Body of pancreas (tissue), 4 donors: ENCODE results near the gene COMT. TPM values are rescaled to one million over a fixed set of nuclear protein-coding genes. Genes with fewer than 3 reads are reported as not detected.

Experiments used
- ATAC-seq: fragments of 150-250 bp; one replicate; pipeline ENCODE4 v1.9.1; 2016
- DNase-seq, 4 donors: peaks; one replicate each; pipeline ENCODE4 v3.0.0-alpha.2; 2019
- H3K27ac ChIP-seq, 4 donors: fragments of 200-600 bp; sonication (generic); 1 replicate in 3 of 4; 2 replicates in 1 of 4; pipeline versions ENCODE4 v1.5.1 to v1.6.1; 2016 to 2019; ENCODE audit warnings: mild to moderate bottlenecking in 1 of 4, mixed read lengths in 1 of 4, moderate library complexity in 1 of 4
- H3K27me3 ChIP-seq, 2 donors: fragments of 200-600 bp; sonication (generic); one replicate each; pipeline ENCODE4 v1.6.0; 2016; ENCODE audit warnings: mild to moderate bottlenecking in 1 of 2
- H3K36me3 ChIP-seq, 2 donors: fragments of 200-600 bp; sonication (generic); replicated peaks in 1 of 2; 2 replicates each; pipeline ENCODE4 v1.5.1; 2016; ENCODE audit warnings: low read depth in 2 of 2; ENCODE audit not compliant: insufficient read depth in 1 of 2
- H3K4me1 ChIP-seq: fragments of 200-600 bp; sonication (generic); one replicate; pipeline ENCODE4 v1.6.0; 2016
- H3K4me3 ChIP-seq, 2 donors: fragments of 200-600 bp; sonication (generic); 1 replicate in 1 of 2; 2 replicates in 1 of 2; pipeline ENCODE4 v1.5.1; 2016 to 2019
- H3K9me3 ChIP-seq, 3 donors: fragments of 200-600 bp; sonication (generic); 1 replicate in 2 of 3; 2 replicates in 1 of 3; pipeline ENCODE4 v1.5.1; 2016
- POLR2A ChIP-seq, 3 donors: fragments of 450-650 bp; IDR thresholded peaks; one replicate each; pipeline ENCODE4 v1.6.1; 2016; ENCODE audit warnings: antibody characterized with exemption in 3 of 3, mild to moderate bottlenecking in 2 of 3
- WGBS, 2 donors: methylation state at CpG; one replicate each; pipeline ENCODE4 v1.1.5; 2017; 5-methylcytosine and 5-hydroxymethylcytosine counted together
- intact Hi-C: fragments of 100-400 bp; cut with DNase I; formaldehyde crosslinking; loops from one replicate; pipeline ENCODE4 v1.15.1; 2023
- total RNA-seq, 2 donors: library from RNA; depleted of rRNA; stranded (reverse); fragments of >200 nt; gene quantifications; one replicate each; pipeline ENCODE4 v1.1.0, GENCODE V29; 2016
- TF ChIP-seq, protein P1 (sequence below), 7 experiments: fragments of 450-650 bp in 4 of 7; fragments of 200-600 bp in 3 of 7; sonication (generic) in 3 of 7; IDR thresholded peaks; one replicate each; pipeline ENCODE4 v1.5.1; 2016 to 2019; ENCODE audit warnings: antibody characterized with exemption in 7 of 7

COMT gene
- total RNA-seq, 2 donors from 2014 or later = 85.6 to 98.2 TPM

DNA sequence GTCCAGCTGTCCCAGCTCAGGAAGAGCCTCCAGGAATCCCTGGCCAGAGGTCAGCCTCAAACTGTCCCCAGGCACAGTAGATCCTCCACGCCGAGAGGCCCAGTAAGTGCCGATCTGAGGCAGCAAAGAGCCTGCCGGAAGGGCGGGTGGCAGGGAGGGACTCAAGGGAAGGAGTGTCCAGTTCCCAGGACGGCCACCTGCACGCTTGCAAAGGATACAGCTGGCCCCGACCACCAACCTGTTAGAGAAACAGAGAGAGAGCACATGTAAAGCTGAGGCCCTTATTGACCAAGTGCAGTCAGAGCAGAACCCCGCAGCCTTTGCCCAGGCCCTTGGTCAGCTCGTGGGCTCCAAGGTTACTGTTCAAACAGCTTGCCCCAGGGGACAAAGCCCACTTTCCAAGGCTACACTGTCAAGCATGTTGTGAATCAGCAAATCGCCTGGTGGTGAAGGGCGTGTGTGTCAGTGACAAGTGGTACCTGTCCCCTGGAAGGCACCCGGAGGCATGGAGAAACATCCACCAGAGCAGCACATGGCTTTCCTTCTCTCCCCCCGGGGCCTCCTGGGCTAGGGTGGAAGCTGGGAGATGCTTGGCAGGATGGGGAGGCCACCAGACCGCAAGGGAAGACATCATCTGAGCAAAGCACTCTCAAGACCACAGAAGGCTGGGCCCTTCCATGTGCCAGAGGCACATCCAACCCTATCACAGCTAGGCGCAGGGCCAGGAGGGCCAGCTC is 42.6 kb upstream of the COMT start:
- ATAC-seq = no peak
- no peak for DNase-seq
- intact Hi-C loops = no loop called here
- TF ChIP-seq, protein P1, sequence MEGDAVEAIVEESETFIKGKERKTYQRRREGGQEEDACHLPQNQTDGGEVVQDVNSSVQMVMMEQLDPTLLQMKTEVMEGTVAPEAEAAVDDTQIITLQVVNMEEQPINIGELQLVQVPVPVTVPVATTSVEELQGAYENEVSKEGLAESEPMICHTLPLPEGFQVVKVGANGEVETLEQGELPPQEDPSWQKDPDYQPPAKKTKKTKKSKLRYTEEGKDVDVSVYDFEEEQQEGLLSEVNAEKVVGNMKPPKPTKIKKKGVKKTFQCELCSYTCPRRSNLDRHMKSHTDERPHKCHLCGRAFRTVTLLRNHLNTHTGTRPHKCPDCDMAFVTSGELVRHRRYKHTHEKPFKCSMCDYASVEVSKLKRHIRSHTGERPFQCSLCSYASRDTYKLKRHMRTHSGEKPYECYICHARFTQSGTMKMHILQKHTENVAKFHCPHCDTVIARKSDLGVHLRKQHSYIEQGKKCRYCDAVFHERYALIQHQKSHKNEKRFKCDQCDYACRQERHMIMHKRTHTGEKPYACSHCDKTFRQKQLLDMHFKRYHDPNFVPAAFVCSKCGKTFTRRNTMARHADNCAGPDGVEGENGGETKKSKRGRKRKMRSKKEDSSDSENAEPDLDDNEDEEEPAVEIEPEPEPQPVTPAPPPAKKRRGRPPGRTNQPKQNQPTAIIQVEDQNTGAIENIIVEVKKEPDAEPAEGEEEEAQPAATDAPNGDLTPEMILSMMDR (IDR thresholded peaks at IDR 0.05) = no peak
- TF ChIP-seq POLR2A (IDR thresholded peaks at IDR 0.05) = no peak
- no peaks in the 10 kb centered on the region for H3K27me3 ChIP-seq
- WGBS, 2 donors = 88 to 94% methylated on average over 14 to 16 of the region's 16 CpGs
- H3K4me3 ChIP-seq = no peak overlapping the region
- no peaks in the 10 kb centered on the region for H3K9me3 ChIP-seq
- H3K4me1 ChIP-seq = no peaks in the 10 kb centered on the region
- peaks cover 0 to 1% of the 10 kb centered on the region in 2 donors for H3K36me3 ChIP-seq
- no peak overlapping the region for H3K27ac ChIP-seq

DNA sequence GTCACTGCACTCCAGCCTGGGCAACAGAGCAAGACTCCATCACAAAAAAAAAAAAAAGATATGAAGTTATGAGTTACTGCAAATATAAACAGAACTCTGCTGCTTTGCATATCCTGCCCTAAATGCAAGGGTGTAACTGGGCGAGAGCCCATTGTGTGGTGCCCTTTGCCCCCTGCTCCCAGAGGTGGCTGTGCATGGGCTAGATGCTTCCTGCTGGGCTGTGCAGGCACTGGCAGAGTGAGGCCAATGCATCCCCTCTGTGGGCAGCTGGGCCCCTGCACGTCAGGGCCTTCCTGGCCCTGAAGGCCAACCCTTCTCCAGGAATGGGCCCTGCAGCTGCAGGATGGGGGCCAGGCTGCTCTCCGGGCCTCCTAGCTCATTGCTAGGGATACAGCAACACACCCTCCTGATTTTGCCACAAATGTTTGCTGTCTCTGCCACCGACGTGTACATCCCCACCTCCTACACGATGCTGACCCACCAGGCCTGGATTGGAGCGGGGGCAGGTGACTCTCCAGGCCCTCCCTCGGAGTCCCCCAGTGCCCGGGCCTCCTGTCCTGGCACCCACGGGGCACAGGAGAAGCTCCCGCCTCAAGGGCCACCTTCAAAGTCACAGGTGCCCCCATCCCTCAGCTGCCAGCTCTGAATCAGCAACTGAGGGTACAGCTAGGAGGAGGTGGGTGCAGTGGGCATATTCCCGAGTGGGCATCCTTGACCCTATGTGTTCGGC is 40.7 kb upstream of the COMT start:
- Histone ChIP-seq H3K9me3 (no peaks in the 10 kb centered on the region), H3K4me1 (no peaks in the 10 kb centered on the region), H3K27ac (no peak overlapping the region), H3K27me3 (no peaks in the 10 kb centered on the region), H3K4me3 (no peak overlapping the region), H3K36me3 (no peaks in the 10 kb centered on the region)
- 89 to 90% methylated on average over 10 to 13 of the region's 13 CpGs for WGBS, 2 donors
- ATAC-seq (no peak), DNase-seq (no peak)
- intact Hi-C loops = no loop called here
- TF ChIP-seq, protein P1 (IDR thresholded peaks at IDR 0.05) = no peak
- no peak for TF ChIP-seq POLR2A (IDR thresholded peaks at IDR 0.05)

DNA sequence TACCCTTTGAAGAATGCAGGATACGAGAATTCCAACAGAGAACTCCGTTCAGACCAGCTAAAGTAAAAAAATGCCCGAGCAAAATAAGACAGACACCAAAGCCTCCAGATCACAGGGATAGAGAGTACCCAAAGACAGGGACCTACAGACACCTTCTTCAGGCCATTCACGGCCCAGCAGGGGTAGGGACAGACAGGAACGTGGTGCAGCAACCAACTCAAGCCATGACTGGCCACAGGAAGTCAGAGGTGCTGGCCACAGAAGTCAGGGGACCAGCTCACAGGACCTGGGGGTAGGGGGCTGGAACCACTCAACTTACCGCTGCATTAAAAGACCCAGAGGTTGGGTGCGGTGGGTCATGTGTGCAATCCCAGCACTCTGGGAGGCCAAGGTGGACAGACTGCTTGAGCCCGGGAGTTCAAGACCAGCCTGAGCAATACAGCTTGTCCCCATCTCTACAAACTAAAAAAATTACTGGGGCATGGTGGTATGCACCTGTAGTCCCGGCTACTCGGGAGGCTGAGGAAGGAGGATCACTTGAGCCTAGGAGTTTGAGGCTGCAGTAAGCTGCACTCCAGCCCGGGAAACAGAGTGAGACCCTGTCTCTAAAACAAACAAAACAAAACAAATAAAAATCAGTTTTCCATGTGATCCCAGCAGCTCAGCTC is 39.9 kb upstream of the COMT start:
- Histone ChIP-seq H3K36me3 (no peaks in the 10 kb centered on the region), H3K9me3 (no peaks in the 10 kb centered on the region), H3K27ac (no peak overlapping the region), H3K4me1 (no peaks in the 10 kb centered on the region), H3K27me3 (no peaks in the 10 kb centered on the region), H3K4me3 (no peak overlapping the region)
- ATAC-seq (no peak), DNase-seq (no peak)
- no peak for TF ChIP-seq POLR2A (IDR thresholded peaks at IDR 0.05)
- TF ChIP-seq, protein P1 (IDR thresholded peaks at IDR 0.05) = no peak
- 75 to 84% methylated on average over 8 to 11 of the region's 11 CpGs for WGBS, 2 donors
- intact Hi-C loops = no loop called here

DNA sequence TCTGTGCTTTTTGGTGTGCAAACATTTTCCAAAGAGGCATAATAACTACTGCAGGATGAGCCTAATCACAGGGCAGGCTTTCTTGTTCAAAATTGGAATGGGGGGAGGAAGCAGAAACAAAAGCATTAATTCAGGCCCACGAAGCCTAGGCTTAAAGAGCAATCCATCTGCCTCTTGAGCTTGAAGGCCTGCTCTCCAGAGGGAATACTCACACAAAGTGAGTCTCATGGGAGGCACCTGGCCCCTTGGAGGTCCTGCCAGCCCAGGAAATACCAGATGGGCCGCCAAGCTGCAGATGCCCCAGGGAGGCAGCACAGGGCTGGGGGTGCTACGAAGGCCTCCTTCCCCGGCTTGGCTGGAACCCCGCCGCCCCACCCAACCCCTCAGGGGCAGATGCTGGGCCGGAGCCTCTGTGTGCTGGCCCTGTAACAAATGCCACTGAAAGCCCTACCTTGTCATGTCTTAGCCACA is 39.3 kb upstream of the COMT start:
- H3K27me3 ChIP-seq = no peaks in the 10 kb centered on the region
- H3K9me3 ChIP-seq = no peaks in the 10 kb centered on the region
- WGBS, 2 donors = 89 to 92% methylated on average over 3 to 7 of the region's 7 CpGs
- H3K36me3 ChIP-seq = no peaks in the 10 kb centered on the region
- H3K4me1 ChIP-seq = no peaks in the 10 kb centered on the region
- no peak overlapping the region for H3K4me3 ChIP-seq
- H3K27ac ChIP-seq = no peak overlapping the region
- ATAC-seq (no peak), DNase-seq (no peak)
- TF ChIP-seq, protein P1 (IDR thresholded peaks at IDR 0.05) = no peak
- TF ChIP-seq POLR2A (IDR thresholded peaks at IDR 0.05) = no peak
- intact Hi-C loops = no loop called here
